Measurements from ENCODE around the gene EHD3.
A peak's percentile ranks its signal among the peaks of the same experiment; 100 is the strongest.

EHD3 gene

GRCh38 chr2:31233741-31234682, at the start of gene EHD3:
EHD3 (plus strand) TSS chr2:31234152; CDS start chr2:31234622, 470 bp downstream.
- DNase-seq (ENCODE audit: low spot score): peak; percentile 90

GRCh38 chr2:31187166-31187565, 46.8 kb upstream of the EHD3 start:
- no peak for DNase-seq (ENCODE audit: low spot score)

GRCh38 chr2:31188131-31188530, 45.8 kb upstream of the EHD3 start:
- no peak for DNase-seq (ENCODE audit: low spot score)

- no peak for DNase-seq (ENCODE audit: low spot score)
Measured at GRCh38 chr2:31189141-31189540, 44.8 kb upstream of the EHD3 start.

- DNase-seq (ENCODE audit: low spot score): no peak
Measured at GRCh38 chr2:31190188-31190587, 43.8 kb upstream of the EHD3 start.

GRCh38 chr2:31191931-31192330, 42.0 kb upstream of the EHD3 start:
- no peak for DNase-seq (ENCODE audit: low spot score)

GRCh38 chr2:31192396-31192795, 41.6 kb upstream of the EHD3 start:
- DNase-seq (ENCODE audit: low spot score): no peak

GRCh38 chr2:31192851-31193392, 41.0 kb upstream of the EHD3 start:
- no peak for DNase-seq (ENCODE audit: low spot score)

- DNase-seq (ENCODE audit: low spot score): no peak
Measured at GRCh38 chr2:31193806-31194205, 40.1 kb upstream of the EHD3 start.

GRCh38 chr2:31196622-31197021, 37.3 kb upstream of the EHD3 start:
- DNase-seq (ENCODE audit: low spot score): no peak

- no peak for DNase-seq (ENCODE audit: low spot score)
Measured at GRCh38 chr2:31197166-31197565, 36.8 kb upstream of the EHD3 start.

GRCh38 chr2:31197669-31198068, 36.3 kb upstream of the EHD3 start:
- no peak for DNase-seq (ENCODE audit: low spot score)

GRCh38 chr2:31199206-31199605, 34.7 kb upstream of the EHD3 start:
- no peak for DNase-seq (ENCODE audit: low spot score)

- no peak for DNase-seq (ENCODE audit: low spot score)
Measured at GRCh38 chr2:31200972-31201371, 33.0 kb upstream of the EHD3 start.

GRCh38 chr2:31202041-31202440, 31.9 kb upstream of the EHD3 start:
- no peak for DNase-seq (ENCODE audit: low spot score)

GRCh38 chr2:31202833-31203232, 31.1 kb upstream of the EHD3 start:
- no peak for DNase-seq (ENCODE audit: low spot score)

GRCh38 chr2:31203916-31204315, 30.0 kb upstream of the EHD3 start:
- DNase-seq (ENCODE audit: low spot score): no peak

- DNase-seq (ENCODE audit: low spot score): no peak
Measured at GRCh38 chr2:31204783-31205182, 29.2 kb upstream of the EHD3 start.

GRCh38 chr2:31205186-31205585, 28.8 kb upstream of the EHD3 start:
- DNase-seq (ENCODE audit: low spot score): no peak

GRCh38 chr2:31205613-31206012, 28.3 kb upstream of the EHD3 start:
- no peak for DNase-seq (ENCODE audit: low spot score)

- DNase-seq (ENCODE audit: low spot score): no peak
Measured at GRCh38 chr2:31207790-31208189, 26.2 kb upstream of the EHD3 start.

GRCh38 chr2:31208240-31208639, 25.7 kb upstream of the EHD3 start:
- DNase-seq (ENCODE audit: low spot score): no peak
